ENCODE results near the gene ENPP7. TPM values are rescaled to one million over a fixed set of nuclear protein-coding genes. Genes with fewer than 3 reads are reported as not detected.

Gene ENPP7
- total RNA-seq, 1 donor from 2014 or later: not detected

DNA sequence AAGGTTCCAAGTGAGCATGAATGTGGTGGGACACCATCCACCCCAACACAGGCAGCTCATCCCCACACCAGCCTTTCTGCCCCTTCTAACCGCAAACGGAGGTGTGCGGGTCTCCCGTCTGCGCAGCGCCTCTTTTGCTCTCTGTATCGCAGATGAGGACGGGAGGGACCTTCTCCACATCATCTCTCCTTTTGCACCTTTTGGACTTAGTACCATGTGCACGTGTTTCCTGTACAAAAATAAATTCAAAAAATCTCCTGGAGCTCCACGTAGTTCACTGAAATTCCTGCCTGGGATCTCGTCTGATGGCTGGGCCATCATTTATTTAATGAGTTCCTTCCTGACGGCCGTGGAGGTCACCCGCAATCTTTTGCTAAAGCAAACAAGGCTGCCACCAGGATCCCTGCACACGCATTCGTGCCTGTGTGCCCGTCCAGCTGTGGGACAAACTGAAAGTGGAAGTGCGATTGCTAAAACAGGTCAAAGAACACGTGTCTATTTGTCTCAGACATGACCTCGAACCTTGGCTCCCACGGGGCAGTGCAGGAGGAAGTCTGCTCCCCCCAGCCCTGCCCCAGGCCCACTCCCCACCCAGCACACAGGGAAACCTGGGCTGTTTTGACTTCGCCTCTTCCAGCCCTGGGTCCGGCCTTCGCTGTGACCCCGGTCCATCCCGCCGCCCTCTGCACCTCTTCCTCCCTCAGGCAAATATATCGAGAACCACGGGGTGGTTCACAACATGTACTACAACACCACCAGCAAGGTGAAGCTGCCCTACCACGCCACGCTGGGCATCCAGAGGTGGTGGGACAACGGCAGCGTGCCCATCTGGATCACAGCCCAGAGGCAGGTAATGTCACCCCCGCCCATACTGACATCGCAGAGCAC lies 2.3 kb downstream of the ENPP7 start:
- DNase-seq: no peak

DNA sequence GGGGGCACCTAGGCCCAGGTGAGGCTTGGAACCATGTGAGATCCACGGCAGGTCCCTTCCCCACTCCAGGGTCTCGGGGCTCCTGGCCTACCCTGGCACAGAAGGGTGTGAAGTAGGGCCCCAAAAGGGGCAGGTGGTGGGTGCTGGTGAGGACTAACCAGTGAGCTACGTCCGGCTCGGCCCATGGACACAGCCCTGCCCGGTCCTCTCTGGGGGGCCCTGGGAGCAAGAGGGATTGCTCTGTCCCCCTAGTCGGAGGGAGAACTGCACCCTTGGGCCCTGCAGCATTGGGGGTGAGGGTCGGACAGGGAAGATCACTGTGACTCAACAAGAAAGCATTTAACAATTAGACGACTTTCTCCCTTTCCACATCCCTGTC lies 2.9 kb downstream of the ENPP7 start:
- DNase-seq: no peak

DNA sequence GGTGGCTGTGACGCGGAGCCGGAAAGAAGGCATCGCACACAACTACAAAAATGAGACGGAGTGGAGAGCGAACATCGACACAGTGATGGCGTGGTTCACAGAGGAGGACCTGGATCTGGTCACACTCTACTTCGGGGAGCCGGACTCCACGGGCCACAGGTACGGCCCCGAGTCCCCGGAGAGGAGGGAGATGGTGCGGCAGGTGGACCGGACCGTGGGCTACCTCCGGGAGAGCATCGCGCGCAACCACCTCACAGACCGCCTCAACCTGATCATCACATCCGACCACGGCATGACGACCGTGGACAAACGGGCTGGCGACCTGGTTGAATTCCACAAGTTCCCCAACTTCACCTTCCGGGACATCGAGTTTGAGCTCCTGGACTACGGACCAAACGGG lies 4.4 kb downstream of the ENPP7 start:
- DNase-seq: no peak

DNA sequence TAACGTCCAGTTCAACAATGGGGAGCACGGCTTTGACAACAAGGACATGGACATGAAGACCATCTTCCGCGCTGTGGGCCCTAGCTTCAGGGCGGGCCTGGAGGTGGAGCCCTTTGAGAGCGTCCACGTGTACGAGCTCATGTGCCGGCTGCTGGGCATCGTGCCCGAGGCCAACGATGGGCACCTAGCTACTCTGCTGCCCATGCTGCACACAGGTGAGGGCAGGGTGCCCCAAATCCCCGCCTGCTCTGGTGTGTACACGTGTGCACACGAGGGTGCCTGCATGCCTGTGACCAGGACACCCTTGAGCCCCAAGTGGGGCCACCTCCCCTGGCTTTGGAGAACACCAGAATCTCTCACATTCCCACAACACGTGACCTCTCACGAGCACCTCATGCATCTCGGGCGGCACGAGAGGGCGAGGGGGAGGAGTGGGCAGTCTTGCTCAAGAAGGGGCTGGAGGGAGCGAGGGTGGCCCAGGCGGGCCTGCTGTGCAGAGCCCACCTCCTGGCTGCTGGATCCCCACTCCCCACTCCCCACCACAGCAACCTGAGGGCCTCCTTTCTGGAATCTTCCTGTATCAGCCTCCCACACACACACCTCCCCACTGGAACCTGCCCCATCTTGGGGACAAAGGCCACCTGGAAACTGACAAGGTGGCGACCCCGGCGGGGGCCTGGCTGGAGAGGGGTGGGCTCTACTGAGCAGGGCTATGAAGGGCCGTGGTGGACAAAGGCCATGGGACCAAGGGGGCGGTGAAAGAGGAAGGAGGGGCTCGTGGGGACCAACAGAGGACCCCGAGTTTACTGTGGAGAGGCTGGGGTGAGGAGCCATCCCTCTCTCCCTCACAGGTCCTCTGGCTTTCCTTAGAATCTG lies 6.5 kb downstream of the ENPP7 start:
- no peak for DNase-seq

DNA sequence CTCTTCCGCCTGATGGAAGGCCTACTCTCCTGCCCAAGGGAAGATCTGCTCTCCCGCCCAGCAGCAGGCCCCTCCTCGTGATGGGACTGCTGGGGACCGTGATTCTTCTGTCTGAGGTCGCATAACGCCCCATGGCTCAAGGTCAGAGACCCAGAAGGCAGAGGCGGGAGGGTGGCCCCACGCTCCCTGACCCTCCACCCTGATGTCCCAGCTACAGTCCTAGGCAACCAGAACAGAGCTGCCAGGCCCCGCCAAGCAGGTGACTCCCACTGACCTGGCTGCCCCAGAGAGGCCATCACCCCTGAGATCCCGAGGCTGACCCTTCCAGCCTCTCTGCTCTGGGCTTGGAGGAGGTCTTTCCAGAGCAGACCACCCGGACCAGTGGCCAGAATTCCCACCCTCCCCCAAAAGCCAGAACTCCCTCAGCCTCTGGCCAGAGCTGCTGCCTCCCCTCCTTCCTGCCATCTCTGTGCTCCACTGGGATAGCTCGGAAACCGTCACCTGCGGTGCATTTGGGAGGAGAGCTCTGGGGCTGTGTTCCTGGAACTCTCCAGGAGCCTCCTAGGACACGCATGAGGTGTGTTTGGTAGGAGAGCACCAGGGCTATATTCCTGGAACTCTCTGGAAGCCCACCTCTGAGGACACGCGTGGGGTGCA lies 7.3 kb downstream of the ENPP7 start:
- DNase-seq: no peak

DNA sequence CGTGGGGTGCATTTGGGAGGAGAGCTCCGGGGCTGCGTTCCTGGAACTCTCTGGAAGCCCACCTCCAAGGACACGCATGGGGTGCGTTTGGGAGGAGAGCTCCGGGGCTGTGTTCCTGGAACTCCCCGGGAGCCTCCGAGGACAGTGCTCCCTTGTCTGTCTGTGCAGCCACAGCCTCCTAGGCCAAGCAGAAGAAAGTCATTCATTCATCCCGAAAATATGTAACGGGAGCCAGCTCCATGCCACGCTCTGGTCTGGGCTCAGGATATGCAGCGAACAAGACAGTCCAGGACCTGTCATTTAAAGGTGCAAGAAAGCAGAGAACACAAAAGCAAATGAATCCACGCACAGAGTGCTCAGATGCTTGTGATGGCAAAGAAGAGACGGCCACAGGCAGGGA lies 7.9 kb downstream of the ENPP7 start:
- no peak for DNase-seq

DNA sequence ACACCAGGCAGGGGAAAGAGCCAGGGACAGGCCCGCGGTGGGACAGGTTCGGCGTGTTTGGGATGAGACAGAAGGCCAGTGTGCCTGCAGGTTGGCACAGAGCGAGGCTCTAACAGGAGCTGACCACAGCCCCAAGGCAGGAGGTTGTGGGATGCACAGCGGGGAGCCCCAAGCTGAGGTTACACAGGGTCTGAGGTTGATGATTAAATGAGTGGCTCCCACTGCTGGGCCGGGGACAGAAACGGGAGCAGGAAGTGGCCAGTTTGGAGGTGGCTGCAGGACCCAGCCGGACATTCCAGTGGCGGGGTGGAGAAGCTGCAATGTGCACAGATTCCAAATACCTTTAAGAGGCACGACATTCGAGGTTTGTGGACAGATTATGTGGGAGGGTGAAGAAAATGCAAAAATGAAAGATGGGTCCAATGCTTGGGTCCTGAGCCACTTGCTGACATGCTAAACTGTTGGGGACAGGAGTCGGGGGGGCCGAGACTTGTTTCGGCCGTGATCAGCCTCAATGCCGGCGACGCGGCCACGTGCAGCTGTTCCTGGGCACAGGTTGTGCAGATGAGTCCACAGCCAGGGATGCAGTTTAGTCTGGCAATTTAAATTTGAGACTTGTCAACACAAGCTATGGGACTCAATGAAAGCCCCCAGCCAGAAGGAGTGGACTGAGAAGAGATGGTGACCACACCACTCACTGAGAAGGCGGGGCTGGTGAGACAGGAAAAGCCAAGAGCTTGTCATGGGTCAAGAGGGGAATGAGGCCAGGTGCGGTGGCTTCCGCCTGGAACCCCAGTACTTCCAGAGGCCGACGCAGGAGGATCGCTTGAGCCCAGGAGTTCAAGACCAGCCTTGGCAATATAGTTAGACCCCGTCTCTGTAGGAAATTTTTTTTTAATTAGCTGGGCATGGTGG lies 8.7 kb downstream of the ENPP7 start:
- no peak for DNase-seq

DNA sequence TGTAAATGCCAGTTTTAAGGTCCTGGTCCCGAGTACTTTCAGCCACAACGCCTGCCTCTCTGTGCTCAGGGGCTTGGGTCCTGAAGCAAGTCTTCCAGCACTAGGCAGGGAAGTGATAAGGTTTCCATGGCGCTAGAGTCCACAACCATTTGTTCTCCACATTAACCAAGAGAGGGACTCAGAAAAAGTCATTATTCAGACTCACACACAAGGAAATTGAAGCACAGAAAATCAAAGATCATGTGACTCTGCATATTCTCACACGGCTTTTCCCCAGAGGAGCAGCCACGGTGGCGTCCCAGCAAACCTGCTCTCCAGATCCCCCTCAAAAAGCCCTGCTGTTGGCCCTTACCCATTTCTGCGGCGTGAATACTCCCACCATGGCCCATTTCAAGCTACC lies 9.7 kb downstream of the ENPP7 start:
- DNase-seq: no peak

DNA sequence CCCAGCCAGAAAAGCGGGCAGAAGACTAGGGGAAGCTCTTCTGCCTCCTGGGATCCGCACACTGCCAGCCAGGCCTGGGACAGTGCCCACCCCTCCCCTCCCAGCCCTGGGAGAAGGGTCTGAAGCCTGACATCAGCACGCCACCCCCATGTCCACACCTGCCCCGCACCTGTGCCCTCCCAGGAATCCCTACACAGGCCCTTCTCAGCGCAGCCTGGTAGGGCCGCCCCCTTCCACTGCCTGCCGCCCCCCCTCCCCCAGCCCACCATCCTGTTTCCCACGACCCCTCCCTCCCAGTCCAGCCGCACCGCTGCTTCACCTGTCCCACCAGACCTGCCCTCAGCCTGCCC lies 10.6 kb downstream of the ENPP7 start:
- no peak for DNase-seq

DNA sequence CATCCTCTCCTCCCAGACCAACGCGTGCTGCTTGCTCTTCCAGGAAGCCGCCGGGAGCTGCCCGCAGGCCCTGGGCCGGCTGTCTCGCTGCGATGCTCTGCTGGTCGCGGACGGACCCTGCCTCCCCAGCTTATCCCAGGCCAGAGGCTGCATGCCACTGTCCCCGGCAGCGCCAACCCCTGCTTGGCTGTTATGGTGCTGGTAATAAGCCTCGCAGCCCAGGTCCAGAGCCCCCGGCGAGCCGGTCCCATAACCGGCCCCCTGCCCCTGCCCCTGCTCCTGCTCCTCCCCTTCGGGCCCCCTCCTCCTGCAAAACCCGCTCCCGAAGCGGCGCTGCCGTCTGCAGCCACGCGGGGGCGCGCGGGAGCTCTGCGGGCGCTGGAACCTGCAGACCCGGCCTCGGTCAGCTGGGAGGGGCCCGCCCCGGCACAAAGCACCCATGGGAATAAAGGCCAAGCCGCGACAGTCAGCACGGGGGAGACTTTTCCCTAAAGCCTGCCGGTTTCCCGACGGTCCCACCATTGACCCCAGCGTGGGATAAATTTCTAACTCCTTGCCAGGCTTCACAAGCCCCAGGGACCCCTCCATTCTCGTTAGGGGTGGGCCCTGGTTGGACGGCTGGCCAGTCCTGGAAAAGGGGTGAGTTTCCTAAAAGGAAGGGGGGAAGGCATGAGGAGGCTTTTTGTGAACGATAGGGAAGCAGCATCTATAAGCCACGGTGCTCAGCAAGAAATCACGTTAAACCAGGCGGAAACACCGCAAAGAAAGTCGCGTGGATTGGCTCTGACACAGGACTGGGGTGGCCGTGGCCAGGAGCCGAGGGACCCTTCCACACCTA lies 11.2 kb downstream of the ENPP7 start:
- peak; percentile 54 for DNase-seq

DNA sequence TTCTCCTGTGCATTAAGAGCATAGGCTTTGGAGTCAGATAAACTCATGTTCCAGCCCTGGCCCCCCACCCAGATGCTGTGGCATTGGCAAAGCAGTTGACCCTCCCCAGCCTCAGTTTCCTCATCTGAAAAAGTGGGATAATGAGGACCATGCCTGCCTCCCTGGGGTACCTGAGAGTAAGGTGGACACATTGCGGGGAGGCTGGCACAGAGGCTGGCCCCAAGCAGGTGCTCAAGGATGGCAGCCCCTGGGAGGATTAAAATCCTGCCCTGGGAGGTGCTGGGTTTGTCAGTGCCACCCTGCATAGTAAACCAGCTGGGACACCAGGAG lies 11.8 kb downstream of the ENPP7 start:
- DNase-seq: no peak

DNA sequence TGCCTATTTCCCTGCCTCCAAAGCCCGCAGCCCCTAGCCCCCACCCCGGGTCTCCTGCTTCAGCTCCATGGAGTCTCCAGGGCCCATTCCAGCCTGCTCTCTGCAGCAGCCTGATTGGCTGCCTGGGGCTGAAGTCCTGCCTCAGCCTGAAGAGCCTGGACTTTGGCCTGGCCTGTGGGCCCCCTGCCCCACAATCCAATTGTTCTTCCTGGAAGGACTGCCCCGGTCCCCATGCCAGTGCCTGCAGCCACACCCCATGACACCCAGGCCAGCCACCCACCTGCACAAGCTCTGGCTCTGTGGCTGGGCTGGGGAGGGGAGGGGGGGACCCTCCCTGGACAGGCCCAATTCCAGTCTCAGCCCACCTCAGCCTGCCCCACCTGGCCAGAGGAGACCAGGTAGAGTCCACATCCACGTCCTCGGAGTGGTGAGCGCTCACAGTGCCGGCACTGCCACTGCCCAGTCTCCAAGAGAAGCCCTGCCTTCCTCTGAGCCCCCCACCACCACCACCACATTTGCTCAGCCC lies 12.3 kb downstream of the ENPP7 start:
- no peak for DNase-seq

DNA sequence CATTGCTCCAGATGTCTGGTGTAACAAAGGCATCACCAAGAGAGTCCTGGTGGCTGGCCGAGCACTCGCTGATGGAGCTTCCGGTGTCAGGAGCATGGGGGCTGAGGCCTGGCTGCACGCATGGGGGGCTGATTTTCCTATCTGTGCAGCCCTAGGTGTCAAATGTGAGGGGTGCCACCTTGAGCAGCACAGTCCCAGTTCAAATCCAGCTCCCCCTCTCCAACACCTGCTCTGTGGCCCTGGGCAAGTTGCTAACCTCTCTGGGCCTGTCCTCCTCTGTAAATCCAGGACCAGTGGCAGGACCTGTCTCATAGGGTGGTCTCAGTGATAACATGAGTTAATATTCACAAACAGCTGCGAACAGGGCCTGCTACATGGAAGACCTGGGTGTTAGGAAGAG lies 12.9 kb downstream of the ENPP7 start:
- DNase-seq: no peak

DNA sequence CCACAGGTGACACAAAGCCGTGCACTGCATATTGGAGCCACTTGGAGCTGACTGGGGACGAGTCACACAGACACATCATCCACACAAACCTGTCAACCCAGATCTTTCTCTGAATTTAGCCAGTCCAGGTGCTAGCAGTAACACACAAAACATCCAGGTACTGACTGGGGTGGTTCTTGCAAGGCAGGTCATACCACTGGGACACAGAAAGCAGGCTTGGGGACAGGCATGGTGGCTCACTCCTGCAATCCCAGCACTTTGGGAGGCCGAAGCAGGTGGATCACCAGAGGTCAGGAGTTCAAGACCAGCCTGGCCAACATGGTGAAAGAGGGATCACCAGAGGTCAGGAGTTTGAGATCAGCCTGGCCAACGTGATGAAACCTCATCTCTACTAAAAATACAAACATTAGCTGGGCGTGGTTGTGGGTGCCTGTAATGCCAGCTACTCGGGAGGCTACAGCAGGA lies 14.9 kb downstream of the ENPP7 start:
- DNase-seq: no peak

DNA sequence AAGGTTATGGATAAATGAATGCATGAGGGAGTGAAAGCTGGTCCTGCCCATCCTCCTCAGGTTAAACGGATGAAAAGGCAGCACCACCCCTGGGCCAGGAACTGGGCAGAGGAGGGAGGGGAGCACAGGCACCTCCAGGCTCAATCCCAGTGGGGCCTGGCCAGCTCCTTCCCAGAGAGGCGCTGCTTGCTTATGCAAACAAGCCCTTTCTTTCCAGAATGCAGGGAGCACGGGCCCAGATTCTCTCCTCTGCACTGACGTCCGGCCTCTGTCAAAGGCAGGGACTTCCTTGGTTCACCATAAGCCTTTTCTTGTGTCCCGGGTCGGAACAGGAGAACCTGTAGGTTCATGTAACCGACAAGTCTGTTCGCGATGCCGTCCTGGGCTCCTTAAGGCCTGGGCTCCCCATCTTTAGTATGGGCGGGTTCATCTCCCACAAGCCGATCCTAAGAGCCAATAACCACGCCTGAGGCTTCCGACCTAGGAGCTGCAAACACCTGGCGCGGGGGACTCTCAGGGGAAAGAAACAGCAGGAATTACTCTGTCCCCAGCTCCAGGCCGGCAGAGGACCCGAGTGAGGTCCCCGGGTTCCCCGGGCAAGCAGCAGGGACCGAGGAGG lies 16.3 kb downstream of the ENPP7 start:
- DNase-seq: no peak

DNA sequence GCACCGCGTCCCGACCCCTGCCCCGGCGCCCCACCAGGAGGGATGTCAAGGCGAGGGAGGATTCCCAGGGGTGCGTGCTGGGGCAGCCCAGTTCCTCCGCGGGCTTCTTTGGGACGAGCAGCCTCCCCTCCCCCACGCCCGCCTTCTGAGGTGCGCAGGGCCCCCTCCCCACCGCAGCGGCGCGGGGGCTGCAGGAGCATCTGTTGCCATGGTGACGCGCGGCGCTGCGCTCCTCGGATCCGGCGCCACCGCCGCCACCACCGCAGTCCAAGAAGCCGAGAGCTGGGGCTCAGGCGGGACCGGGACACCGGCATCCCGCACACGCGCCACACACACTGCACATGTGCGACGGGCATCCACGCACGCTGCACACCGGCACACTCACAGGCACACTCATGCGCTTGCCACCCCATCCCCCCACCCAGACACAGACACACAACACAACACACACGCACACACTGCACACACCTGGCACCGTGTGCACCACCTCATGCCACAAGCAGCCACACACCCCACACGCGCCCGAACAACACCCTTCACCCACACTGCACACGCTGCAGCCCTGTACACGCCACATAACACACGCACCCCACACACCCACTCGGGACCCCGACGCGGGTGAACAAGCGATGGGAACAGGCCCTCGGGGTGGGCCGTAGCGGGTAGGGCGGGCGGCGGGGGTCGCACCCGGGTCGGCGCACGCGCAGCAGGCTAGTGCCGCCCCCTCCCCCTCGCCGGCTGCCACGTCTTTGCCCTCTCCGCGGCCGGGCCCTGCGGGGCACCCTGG lies 17.0 kb downstream of the ENPP7 start:
- no peak for DNase-seq

DNA sequence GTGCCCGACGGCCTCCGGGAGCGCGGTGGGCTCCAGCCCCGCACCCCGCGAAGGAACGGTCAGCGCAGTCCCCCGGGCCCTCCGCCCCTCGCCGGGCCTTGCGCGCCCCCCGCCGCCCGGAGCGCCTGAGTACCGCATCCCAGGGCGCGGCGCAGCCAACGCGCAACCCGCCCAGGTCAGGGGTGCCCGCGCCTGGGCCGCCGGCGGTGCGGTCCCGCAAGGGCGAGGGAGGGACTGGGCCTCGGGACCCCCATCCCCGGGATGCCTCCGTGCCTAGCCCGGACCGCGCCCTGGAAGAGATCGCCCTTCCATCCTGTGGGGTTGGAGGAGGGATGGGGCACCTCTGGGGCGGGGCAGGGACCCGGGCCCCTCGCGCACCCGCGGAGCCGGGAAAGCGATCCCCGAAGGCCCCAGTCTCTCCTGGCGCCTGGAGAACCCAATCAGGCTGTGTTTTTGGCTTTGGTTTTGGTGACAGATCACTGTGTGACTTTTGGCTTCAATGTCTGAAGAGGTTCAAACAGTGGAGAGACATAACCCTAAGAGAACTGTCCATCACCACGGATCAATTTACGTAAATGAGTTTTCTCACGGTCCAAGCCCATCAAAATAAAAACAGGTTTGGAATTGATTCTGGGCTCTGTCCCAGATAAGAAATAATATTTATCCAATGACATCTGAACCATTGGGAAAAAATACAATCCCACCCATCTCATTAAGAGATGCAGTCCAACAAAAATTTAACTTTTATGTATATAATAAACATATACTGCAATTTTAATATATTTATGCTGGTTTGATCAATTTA lies 17.8 kb downstream of the ENPP7 start:
- no peak for DNase-seq

DNA sequence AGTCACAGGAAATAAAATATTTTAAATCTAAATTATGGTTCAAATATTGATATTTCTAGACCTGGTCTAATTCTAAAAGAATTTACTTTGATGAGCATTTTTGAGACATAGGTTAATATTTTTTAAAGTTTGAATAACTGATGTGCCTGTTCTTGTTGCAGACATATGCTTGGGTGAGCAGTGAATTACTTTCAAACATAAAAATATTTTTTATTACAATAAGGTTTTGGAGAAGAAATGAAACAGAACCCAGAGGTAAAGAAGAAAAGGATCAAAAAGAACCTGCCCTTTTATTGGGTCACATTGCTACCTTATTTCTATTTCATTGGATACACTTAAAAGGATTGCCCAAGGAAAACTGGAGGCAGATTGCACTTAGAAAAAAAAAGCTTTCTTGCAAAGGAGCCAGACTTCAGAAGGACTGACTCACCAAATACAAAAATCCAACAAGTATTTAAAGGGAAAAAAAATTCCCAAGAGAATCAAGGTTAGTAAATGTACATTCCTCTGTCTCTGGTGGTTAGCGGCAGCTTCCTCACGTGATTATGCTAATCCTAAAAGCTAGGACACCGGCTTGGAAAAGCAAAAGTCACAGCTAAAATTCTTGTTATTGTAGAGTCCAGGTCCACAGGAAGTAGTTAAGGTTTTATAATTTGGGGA lies 18.5 kb downstream of the ENPP7 start:
- DNase-seq: no peak

Measured in occipital lobe (tissue), 2 donors.